Panc1 (cell line): Measurements from ENCODE around the gene EPC1.

Experiments used
- POLR2AphosphoS5 ChIP-seq: IDR thresholded peaks from 2 replicates; pipeline ENCODE4 v1.6.1; 2012; ENCODE audit warnings: mild to moderate bottlenecking, low read depth, low read length, moderate library complexity
- SIN3A ChIP-seq: IDR thresholded peaks from 2 replicates; pipeline ENCODE4 v1.6.1; 2012; ENCODE audit warnings: low read depth, mild to moderate bottlenecking, low read length, moderate library complexity, borderline replicate concordance; ENCODE audit not compliant: insufficient read depth
- TCF7L2 ChIP-seq: IDR thresholded peaks from 2 replicates; pipeline ENCODE4 v1.6.1; 2011; ENCODE audit warnings: mild to moderate bottlenecking, low read depth, low read length, inconsistent platforms
- TF ChIP-seq, protein P1 (sequence below): fragments of 450-650 bp; IDR thresholded peaks from 2 replicates; pipeline ENCODE4 v1.5.1; 2017; ENCODE audit warnings: mild to moderate bottlenecking
- TF ChIP-seq, protein P2 (sequence below), 2 experiments: IDR thresholded peaks; 2 replicates each; pipeline ENCODE4 v1.6.1; 2011 to 2012; ENCODE audit warnings: low read depth in 2 of 2, control low read depth in 1 of 2, low read length in 1 of 2, mild to moderate bottlenecking in 1 of 2, moderate library complexity in 1 of 2; ENCODE audit not compliant: insufficient read depth in 1 of 2

DNA sequence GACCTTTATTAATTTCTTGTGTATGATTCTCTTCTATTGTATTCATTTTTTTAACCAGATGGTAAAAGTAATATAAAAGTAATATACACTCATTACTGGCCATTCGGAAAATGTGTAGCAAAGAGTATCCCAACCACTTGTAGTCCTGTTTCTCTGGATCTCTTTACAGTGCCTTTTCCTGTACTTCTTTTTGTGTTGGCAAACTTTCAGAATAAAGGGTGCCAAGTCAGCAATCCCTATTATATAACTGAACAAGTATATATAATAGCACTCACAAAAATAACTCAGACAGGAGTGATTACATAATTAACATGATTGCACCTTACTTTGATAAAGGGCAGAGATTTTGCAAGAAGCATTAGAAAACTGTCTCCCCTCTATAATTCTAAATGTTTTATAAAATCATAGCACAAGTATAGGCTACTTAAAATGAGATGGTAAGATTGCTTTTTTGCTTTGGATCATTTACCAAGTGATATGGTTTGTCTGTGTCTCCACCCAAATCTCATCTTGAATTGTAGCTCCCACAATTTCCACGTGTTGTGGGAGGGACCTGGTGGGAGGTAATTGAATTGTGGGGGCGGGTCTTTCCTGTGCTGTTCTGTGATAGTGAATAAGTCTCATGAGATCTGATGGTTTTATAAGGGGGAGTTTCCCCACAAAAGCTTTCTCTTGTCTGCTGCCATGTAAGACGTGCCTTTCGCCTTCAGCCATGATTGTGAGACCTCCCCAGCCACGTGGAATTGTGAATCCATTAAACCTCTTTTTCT is 41.5 kb upstream of the EPC1 start:
- TF ChIP-seq, protein P1, sequence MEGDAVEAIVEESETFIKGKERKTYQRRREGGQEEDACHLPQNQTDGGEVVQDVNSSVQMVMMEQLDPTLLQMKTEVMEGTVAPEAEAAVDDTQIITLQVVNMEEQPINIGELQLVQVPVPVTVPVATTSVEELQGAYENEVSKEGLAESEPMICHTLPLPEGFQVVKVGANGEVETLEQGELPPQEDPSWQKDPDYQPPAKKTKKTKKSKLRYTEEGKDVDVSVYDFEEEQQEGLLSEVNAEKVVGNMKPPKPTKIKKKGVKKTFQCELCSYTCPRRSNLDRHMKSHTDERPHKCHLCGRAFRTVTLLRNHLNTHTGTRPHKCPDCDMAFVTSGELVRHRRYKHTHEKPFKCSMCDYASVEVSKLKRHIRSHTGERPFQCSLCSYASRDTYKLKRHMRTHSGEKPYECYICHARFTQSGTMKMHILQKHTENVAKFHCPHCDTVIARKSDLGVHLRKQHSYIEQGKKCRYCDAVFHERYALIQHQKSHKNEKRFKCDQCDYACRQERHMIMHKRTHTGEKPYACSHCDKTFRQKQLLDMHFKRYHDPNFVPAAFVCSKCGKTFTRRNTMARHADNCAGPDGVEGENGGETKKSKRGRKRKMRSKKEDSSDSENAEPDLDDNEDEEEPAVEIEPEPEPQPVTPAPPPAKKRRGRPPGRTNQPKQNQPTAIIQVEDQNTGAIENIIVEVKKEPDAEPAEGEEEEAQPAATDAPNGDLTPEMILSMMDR, result no peak
- TF ChIP-seq, protein P2, sequence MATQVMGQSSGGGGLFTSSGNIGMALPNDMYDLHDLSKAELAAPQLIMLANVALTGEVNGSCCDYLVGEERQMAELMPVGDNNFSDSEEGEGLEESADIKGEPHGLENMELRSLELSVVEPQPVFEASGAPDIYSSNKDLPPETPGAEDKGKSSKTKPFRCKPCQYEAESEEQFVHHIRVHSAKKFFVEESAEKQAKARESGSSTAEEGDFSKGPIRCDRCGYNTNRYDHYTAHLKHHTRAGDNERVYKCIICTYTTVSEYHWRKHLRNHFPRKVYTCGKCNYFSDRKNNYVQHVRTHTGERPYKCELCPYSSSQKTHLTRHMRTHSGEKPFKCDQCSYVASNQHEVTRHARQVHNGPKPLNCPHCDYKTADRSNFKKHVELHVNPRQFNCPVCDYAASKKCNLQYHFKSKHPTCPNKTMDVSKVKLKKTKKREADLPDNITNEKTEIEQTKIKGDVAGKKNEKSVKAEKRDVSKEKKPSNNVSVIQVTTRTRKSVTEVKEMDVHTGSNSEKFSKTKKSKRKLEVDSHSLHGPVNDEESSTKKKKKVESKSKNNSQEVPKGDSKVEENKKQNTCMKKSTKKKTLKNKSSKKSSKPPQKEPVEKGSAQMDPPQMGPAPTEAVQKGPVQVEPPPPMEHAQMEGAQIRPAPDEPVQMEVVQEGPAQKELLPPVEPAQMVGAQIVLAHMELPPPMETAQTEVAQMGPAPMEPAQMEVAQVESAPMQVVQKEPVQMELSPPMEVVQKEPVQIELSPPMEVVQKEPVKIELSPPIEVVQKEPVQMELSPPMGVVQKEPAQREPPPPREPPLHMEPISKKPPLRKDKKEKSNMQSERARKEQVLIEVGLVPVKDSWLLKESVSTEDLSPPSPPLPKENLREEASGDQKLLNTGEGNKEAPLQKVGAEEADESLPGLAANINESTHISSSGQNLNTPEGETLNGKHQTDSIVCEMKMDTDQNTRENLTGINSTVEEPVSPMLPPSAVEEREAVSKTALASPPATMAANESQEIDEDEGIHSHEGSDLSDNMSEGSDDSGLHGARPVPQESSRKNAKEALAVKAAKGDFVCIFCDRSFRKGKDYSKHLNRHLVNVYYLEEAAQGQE (IDR thresholded peaks at IDR 0.05; ENCODE audit: insufficient read depth in 1 of 2, low read depth in 2 of 2, low read length in 1 of 2), result no peak
- TF ChIP-seq TCF7L2, result no peak
- TF ChIP-seq SIN3A, result no peak
- no peak for TF ChIP-seq POLR2AphosphoS5
